Neural cell (in vitro differentiated cells): ENCODE data around the gene FASTKD1. TPM values are rescaled to one million over a fixed set of nuclear protein-coding genes. Genes with fewer than 3 reads are reported as not detected.
"Not testable (repeated sequence)": the region's sequence is repeated elsewhere in the genome, so short reads cannot be mapped to it uniquely, and the experiment has no call there.

Experiments
- H2AFZ ChIP-seq: fragments of 200-600, 300-800 bp; sonication (generic), shearing (Covaris generic); 2 replicates; pipeline ENCODE4 v1.6.0; 2014; ENCODE audit warnings: low read depth, mild to moderate bottlenecking, antibody characterized with exemption, low read length, moderate library complexity
- H3F3A ChIP-seq: fragments of 200-600 bp; shearing (Covaris generic); 2 replicates; pipeline ENCODE4 v1.6.1; 2016; ENCODE audit warnings: mild to moderate bottlenecking, moderate library complexity, mixed read lengths, antibody characterized with exemption, low read length; ENCODE audit not compliant: insufficient read depth, poor library complexity, severe bottlenecking
- H3K27ac ChIP-seq: fragments of 200-600, 300-800 bp; sonication (generic), shearing (Covaris generic); 2 replicates; pipeline ENCODE4 v1.5.1; 2014; ENCODE audit warnings: mild to moderate bottlenecking, low read length, moderate library complexity
- H3K27me3 ChIP-seq: fragments of 300-800, 200-600 bp; sonication (generic), shearing (Covaris generic); 2 replicates; pipeline ENCODE4 v1.6.0; 2014; ENCODE audit warnings: mild to moderate bottlenecking, low read depth, low read length, moderate library complexity; ENCODE audit not compliant: insufficient read depth
- H3K36me3 ChIP-seq: fragments of 300-800, 200-600 bp; sonication (generic), shearing (Covaris generic); 2 replicates; pipeline ENCODE4 v1.5.1; 2014; ENCODE audit warnings: mild to moderate bottlenecking, antibody characterized with exemption, low read length, moderate library complexity; ENCODE audit not compliant: insufficient read depth
- H3K4me2 ChIP-seq: fragments of 300-800, 200-600 bp; sonication (generic), shearing (Covaris generic); 2 replicates; pipeline ENCODE4 v1.6.0; 2014; ENCODE audit warnings: mild to moderate bottlenecking, low read length
- H3K4me3 ChIP-seq: fragments of 300-800, 200-600 bp; sonication (generic), shearing (Covaris generic); 2 replicates; pipeline ENCODE4 v1.5.1; 2014; ENCODE audit warnings: mild to moderate bottlenecking, low read length, moderate library complexity
- H3K79me2 ChIP-seq: fragments of 200-600 bp; shearing (Covaris generic); replicated peaks from 2 replicates; pipeline ENCODE4 v1.6.0; 2014; ENCODE audit warnings: mild to moderate bottlenecking, low read length, moderate library complexity; ENCODE audit not compliant: insufficient read depth
- H3K9ac ChIP-seq: fragments of 300-800, 200-600 bp; sonication (generic), shearing (Covaris generic); 2 replicates; pipeline ENCODE4 v1.6.1; 2016; ENCODE audit warnings: mild to moderate bottlenecking, low read length, mixed read lengths
- H3K9me2 ChIP-seq: fragments of 200-600 bp; shearing (Covaris generic); 2 replicates; pipeline ENCODE4 v1.6.1; 2016; ENCODE audit warnings: mild to moderate bottlenecking, low read length, mixed read lengths; ENCODE audit not compliant: insufficient read depth
- H3K9me3 ChIP-seq: fragments of 200-600, 300-800 bp; sonication (generic), shearing (Covaris generic); 2 replicates; pipeline ENCODE4 v1.6.1; 2016; ENCODE audit warnings: mild to moderate bottlenecking, mixed run types, low read length, moderate library complexity, mixed read lengths
- H4K20me1 ChIP-seq: fragments of 200-600 bp; shearing (Covaris generic); 2 replicates; pipeline ENCODE4 v1.6.1; 2016; ENCODE audit warnings: mild to moderate bottlenecking, mixed run types; ENCODE audit not compliant: insufficient read depth
- EP300 ChIP-seq: fragments of 450-650 bp; conservative IDR thresholded peaks from 2 replicates; pipeline ENCODE4 v1.6.1; 2014; ENCODE audit warnings: antibody characterized with exemption, mild to moderate bottlenecking, moderate library complexity; ENCODE audit not compliant: poor library complexity, severe bottlenecking
- EZH2 ChIP-seq: fragments of 200-600, 300-800 bp; shearing (Covaris generic), sonication (generic); IDR thresholded peaks from 2 replicates; pipeline ENCODE4 v1.6.1; 2014; ENCODE audit warnings: antibody characterized with exemption, low read length, borderline replicate concordance, mild to moderate bottlenecking; ENCODE audit not compliant: insufficient read depth, poor library complexity, severe bottlenecking
- MXI1 ChIP-seq: fragments of 450-650 bp; conservative IDR thresholded peaks from 2 replicates; pipeline ENCODE4 v1.6.1; 2014; ENCODE audit warnings: antibody characterized with exemption, mild to moderate bottlenecking; ENCODE audit not compliant: poor library complexity, severe bottlenecking
- POLR2AphosphoS5 ChIP-seq: IDR thresholded peaks from 2 replicates; pipeline ENCODE4 v1.6.1; 2012
- RAD21 ChIP-seq: fragments of 450-650 bp; conservative IDR thresholded peaks from 2 replicates; pipeline ENCODE4 v1.6.1; 2014; ENCODE audit warnings: antibody characterized with exemption, mild to moderate bottlenecking, moderate library complexity
- REST ChIP-seq: IDR thresholded peaks from 2 replicates; pipeline ENCODE4 v1.6.1; 2012; ENCODE audit warnings: borderline replicate concordance
- SMC3 ChIP-seq: fragments of 450-650 bp; conservative IDR thresholded peaks from 2 replicates; pipeline ENCODE4 v1.6.1; 2014; ENCODE audit warnings: antibody characterized with exemption, mild to moderate bottlenecking, moderate library complexity; ENCODE audit not compliant: poor library complexity
- TAF1 ChIP-seq: IDR thresholded peaks from 2 replicates; pipeline ENCODE4 v1.6.1; 2012; ENCODE audit warnings: low read depth
- polyA plus RNA-seq: library from polyadenylated mRNA; depleted of rRNA; stranded (reverse); fragments of >200 nt; gene quantifications from 2 replicates; pipeline ENCODE4 v1.2.3, GENCODE V29; 2014
- TF ChIP-seq, protein P1 (sequence below): fragments of 450-650 bp; IDR thresholded peaks from 2 replicates; pipeline ENCODE4 v1.5.1; 2014; ENCODE audit warnings: antibody characterized with exemption, mild to moderate bottlenecking, moderate library complexity; ENCODE audit not compliant: poor library complexity, severe bottlenecking

Gene FASTKD1
- polyA plus RNA-seq, 1 donor from 2014 or later = 50.3 TPM

DNA sequence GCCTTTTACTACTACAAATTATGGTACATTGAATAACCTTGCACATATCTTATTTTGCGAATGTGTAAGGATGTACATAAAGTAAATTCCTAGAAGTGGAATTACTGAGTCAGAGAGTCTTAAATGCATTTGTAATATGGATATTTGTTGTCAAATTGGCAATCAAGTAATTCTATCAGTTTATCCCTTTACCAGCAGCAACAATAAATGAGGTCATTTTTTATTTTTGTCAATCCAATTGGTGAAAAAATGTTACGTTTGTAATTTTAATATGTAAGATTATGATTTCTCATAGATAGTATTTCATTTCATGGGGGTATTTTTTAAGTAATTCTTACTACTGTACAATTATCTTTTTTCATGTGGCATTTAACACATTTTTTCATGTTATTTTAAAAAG, 25.3 kb upstream of the FASTKD1 start:
- Histone ChIP-seq H3K79me2 (peaks cover 48% of the 10 kb centered on the region), H3K27ac (no peak overlapping the region), H2AFZ (no peak overlapping the region), H3F3A (no peaks in the 10 kb centered on the region), H3K36me3 (no peaks in the 10 kb centered on the region), H3K4me3 (no peak overlapping the region), H3K4me2 (no peak overlapping the region), H3K9me2 (no peaks in the 10 kb centered on the region), H4K20me1 (no peaks in the 10 kb centered on the region), H3K9me3 (no peaks in the 10 kb centered on the region), H3K27me3 (no peaks in the 10 kb centered on the region), H3K9ac (no peak overlapping the region)
- TF ChIP-seq RAD21 (no peak), MXI1 (no peak), SMC3 (no peak), REST (no peak), POLR2AphosphoS5 (no peak), EZH2 (no peak), EP300 (no peak), TAF1 (no peak)
- TF ChIP-seq, protein P1, sequence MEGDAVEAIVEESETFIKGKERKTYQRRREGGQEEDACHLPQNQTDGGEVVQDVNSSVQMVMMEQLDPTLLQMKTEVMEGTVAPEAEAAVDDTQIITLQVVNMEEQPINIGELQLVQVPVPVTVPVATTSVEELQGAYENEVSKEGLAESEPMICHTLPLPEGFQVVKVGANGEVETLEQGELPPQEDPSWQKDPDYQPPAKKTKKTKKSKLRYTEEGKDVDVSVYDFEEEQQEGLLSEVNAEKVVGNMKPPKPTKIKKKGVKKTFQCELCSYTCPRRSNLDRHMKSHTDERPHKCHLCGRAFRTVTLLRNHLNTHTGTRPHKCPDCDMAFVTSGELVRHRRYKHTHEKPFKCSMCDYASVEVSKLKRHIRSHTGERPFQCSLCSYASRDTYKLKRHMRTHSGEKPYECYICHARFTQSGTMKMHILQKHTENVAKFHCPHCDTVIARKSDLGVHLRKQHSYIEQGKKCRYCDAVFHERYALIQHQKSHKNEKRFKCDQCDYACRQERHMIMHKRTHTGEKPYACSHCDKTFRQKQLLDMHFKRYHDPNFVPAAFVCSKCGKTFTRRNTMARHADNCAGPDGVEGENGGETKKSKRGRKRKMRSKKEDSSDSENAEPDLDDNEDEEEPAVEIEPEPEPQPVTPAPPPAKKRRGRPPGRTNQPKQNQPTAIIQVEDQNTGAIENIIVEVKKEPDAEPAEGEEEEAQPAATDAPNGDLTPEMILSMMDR = no peak

DNA sequence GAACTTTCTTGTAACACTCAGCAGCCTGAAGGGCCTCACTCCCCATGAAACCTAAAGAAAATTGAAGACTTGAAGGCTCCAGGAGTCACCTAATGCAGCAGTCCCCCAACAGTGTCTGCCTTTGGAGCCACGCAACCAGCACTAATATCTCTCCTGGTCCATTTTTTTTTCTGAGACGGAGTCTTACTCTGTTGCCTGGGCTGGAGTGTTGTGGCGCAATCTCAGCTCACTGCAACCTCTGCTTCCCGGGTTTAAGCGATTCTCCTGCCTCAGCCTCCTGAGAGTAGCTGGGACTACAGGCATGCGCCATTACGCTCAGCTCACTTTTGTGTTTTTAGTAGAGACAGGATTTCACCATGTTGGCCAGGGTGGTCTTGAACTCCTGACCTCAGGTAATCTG, 22.9 kb upstream of the FASTKD1 start:
- not testable (repeated sequence) for H3K4me2 ChIP-seq, H3K9me3 ChIP-seq, H3K4me3 ChIP-seq, H3K27ac ChIP-seq, H4K20me1 ChIP-seq, H3K9ac ChIP-seq, H3K36me3 ChIP-seq, H3F3A ChIP-seq, H2AFZ ChIP-seq, H3K27me3 ChIP-seq, H3K9me2 ChIP-seq
- peaks cover 60% of the 10 kb centered on the region for H3K79me2 ChIP-seq

GRCh38 chr2:169590804-169591203, 17.1 kb upstream of the FASTKD1 start:
- TF ChIP-seq TAF1 (no peak), SMC3 (no peak), POLR2AphosphoS5 (no peak), RAD21 (no peak)
- Histone ChIP-seq H3K4me2 (no peak overlapping the region), H3K9me2 (no peaks in the 10 kb centered on the region), H3K9ac (no peak overlapping the region), H3K27ac (no peak overlapping the region), H3K4me3 (no peak overlapping the region), H3K79me2 (peaks cover 80% of the 10 kb centered on the region), H3K9me3 (no peaks in the 10 kb centered on the region), H3K36me3 (no peaks in the 10 kb centered on the region), H3K27me3 (no peaks in the 10 kb centered on the region), H2AFZ (no peak overlapping the region), H4K20me1 (no peaks in the 10 kb centered on the region), H3F3A (no peaks in the 10 kb centered on the region)
